ENCODE measurements around the gene ZCWPW2. TPM values are rescaled to one million over a fixed set of nuclear protein-coding genes. Genes with fewer than 3 reads are reported as not detected.

Gene ZCWPW2
- total and polyA plus RNA-seq, 4 donors: 1.1 to 1.6 (median 1.1) TPM

DNA sequence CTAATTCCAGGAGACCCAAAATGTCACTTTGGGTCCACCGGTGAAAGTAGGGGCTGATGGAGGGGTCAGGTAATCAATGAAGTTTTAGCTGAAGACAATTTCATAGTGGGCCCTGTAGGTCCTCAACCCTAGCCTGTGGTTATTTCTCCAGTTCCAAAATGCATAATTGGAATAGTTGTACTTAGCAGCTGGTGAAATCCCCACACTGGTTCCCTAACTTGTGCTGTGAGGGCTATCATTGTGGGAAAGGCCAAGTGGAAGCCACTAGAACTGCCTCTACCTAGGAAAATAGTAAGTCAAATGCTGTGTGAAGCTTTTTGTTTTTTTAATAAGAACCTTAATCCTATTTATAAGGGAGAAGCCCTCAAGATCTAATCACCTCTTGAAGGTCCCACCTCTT lies 193.8 kb downstream of the ZCWPW2 start:
- ATAC-seq (ENCODE audit: low FRiP score) (no peak), DNase-seq (no peak)
- Histone ChIP-seq H3K27ac (ENCODE audit: low read depth in 1 of 2, low read length in 2 of 2) (no peak overlapping the region), H3K27me3 (ENCODE audit: control insufficient read depth in 1 of 2, insufficient read depth in 2 of 2, low read length in 1 of 2) (no peaks in the 10 kb centered on the region), H3K9me3 (ENCODE audit: control insufficient read depth, low read length) (no peaks in the 10 kb centered on the region), H3K36me3 (ENCODE audit: control insufficient read depth in 1 of 2, insufficient read depth in 2 of 2, low read length in 1 of 2) (no peaks in the 10 kb centered on the region), H3K4me1 (ENCODE audit: control insufficient read depth in 1 of 2, insufficient read depth in 2 of 2, low read length in 2 of 2) (peaks cover 0 to 2% of the 10 kb centered on the region in 2 donors), H3K4me3 (ENCODE audit: low read length in 2 of 2) (no peak overlapping the region)
- intact Hi-C loops (cut with DNase I): no loop called here
- 0 to 58% methylated on average over 1 of the region's 1 CpG for WGBS, 2 donors

DNA sequence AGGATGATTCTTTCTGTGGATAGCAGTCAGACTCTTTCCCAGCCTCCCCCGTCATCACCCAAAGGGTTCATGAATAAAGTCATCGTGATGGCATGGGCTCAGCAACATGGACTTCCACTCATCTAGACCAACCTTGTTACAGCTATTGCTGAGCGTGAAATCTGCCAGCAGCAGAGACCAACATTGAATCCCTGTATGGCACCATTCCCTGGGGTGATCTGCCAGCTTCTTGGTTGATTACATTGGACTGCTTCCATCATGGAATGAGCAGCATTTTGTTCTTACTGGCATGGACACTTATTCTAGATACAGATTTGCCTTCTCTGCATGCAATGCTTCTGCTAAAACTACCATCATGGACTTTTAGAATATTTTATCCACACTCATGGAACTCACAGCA lies 195.7 kb downstream of the ZCWPW2 start:
- no peak overlapping the region for H3K4me3 ChIP-seq (ENCODE audit: low read length in 2 of 2)
- no peak overlapping the region for H3K27ac ChIP-seq (ENCODE audit: low read depth in 1 of 2, low read length in 2 of 2)
- peaks cover 1% of the 10 kb centered on the region for H3K9me3 ChIP-seq (ENCODE audit: control insufficient read depth, low read length)
- intact Hi-C loops (cut with DNase I): no loop called here
- no peaks in the 10 kb centered on the region for H3K27me3 ChIP-seq (ENCODE audit: control insufficient read depth in 1 of 2, insufficient read depth in 2 of 2, low read length in 1 of 2)
- peaks cover 0 to 2% of the 10 kb centered on the region in 2 donors for H3K4me1 ChIP-seq (ENCODE audit: control insufficient read depth in 1 of 2, insufficient read depth in 2 of 2, low read length in 2 of 2)
- 3 to 10% methylated on average over 3 of the region's 3 CpGs for WGBS, 2 donors
- no peaks in the 10 kb centered on the region for H3K36me3 ChIP-seq (ENCODE audit: control insufficient read depth in 1 of 2, insufficient read depth in 2 of 2, low read length in 1 of 2)
- DNase-seq (peak in 1 of 2 donors; percentile 52), ATAC-seq (ENCODE audit: low FRiP score) (no peak)

DNA sequence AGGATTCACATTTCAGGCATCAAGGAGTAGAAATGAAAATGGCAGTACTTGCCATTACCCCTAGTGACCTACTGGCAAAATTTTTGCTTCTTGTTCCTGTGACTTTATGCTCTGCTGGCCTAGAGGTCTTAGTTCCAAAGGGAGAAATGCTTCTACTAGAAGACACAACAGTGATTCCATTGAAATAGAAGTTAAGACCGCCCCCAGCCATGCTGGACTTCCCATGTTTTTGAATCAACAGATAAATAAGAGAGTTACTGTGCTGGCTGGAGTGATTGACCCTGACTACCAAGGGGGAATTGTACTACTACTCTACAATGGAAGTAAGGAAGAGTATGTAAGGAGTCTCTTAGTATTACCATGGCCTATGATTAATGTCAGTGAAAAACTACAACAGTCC lies 196.3 kb downstream of the ZCWPW2 start:
- intact Hi-C loops (cut with DNase I): no loop called here
- ATAC-seq (ENCODE audit: low FRiP score) (no peak), DNase-seq (no peak)
- Histone ChIP-seq H3K9me3 (ENCODE audit: control insufficient read depth, low read length) (peaks cover 1% of the 10 kb centered on the region), H3K27me3 (ENCODE audit: control insufficient read depth in 1 of 2, insufficient read depth in 2 of 2, low read length in 1 of 2) (no peaks in the 10 kb centered on the region), H3K36me3 (ENCODE audit: control insufficient read depth in 1 of 2, insufficient read depth in 2 of 2, low read length in 1 of 2) (no peaks in the 10 kb centered on the region), H3K4me1 (ENCODE audit: control insufficient read depth in 1 of 2, insufficient read depth in 2 of 2, low read length in 2 of 2) (peaks cover 0 to 2% of the 10 kb centered on the region in 2 donors), H3K27ac (ENCODE audit: low read depth in 1 of 2, low read length in 2 of 2) (no peak overlapping the region), H3K4me3 (ENCODE audit: low read length in 2 of 2) (no peak overlapping the region)
- 96 to 97% methylated on average over 1 of the region's 1 CpG for WGBS, 2 donors

DNA sequence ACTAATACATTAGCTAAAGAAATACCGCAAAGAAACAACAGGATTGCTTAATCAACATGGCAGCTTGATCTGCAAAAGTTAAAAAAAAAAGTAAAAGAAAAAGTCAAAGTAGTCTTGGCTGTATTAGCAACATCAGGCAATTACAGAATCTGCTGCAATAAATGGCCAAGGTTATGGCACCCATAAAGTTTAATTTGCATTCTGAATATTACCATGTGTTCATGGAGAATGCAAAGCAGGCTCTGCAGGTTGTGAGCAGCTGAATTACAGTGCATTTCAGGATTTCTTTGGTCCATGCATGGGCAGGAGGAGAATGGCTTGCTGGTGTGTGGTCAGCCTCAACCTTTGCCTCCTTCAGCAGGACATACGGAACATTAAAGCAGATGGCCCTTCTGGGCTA lies 199.2 kb downstream of the ZCWPW2 start:
- Histone ChIP-seq H3K4me3 (ENCODE audit: low read length in 2 of 2) (no peak overlapping the region), H3K27ac (ENCODE audit: low read depth in 1 of 2, low read length in 2 of 2) (no peak overlapping the region), H3K9me3 (ENCODE audit: control insufficient read depth, low read length) (peaks cover 1% of the 10 kb centered on the region), H3K36me3 (ENCODE audit: control insufficient read depth in 1 of 2, insufficient read depth in 2 of 2, low read length in 1 of 2) (no peaks in the 10 kb centered on the region), H3K4me1 (ENCODE audit: control insufficient read depth in 1 of 2, insufficient read depth in 2 of 2, low read length in 2 of 2) (peaks cover 0 to 2% of the 10 kb centered on the region in 2 donors), H3K27me3 (ENCODE audit: control insufficient read depth in 1 of 2, insufficient read depth in 2 of 2, low read length in 1 of 2) (no peaks in the 10 kb centered on the region)
- ATAC-seq (ENCODE audit: low FRiP score): no peak
- 96 to 97% methylated on average over 2 of the region's 2 CpGs for WGBS, 2 donors
- intact Hi-C loops (cut with DNase I): no loop called here
- DNase-seq: no peak

DNA sequence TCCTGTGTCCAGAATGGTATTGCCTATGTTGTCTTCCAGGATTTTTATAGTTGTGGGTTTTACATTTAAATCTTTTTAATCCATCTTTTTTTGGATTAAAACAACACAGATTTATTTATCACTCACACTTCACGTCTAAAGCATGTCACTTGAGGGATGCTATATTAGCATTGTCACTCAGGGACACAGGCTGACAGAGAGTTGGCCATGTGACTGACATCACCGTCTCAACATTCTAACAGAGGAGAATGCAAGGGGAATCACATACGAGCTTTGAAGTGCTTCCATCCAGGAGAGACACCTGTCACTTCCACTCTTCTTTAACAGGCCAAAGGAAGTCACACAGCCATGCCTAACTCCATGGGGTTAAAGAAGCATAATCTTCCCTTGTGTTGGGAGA lies 204.7 kb downstream of the ZCWPW2 start:
- intact Hi-C loops (cut with DNase I): no loop called here
- DNase-seq (no peak), ATAC-seq (ENCODE audit: low FRiP score) (no peak)
- Histone ChIP-seq H3K9me3 (ENCODE audit: control insufficient read depth, low read length) (peaks cover 1% of the 10 kb centered on the region), H3K27ac (ENCODE audit: low read depth in 1 of 2, low read length in 2 of 2) (no peak overlapping the region), H3K4me3 (ENCODE audit: low read length in 2 of 2) (no peak overlapping the region), H3K4me1 (ENCODE audit: control insufficient read depth in 1 of 2, insufficient read depth in 2 of 2, low read length in 2 of 2) (no peaks in the 10 kb centered on the region), H3K27me3 (ENCODE audit: control insufficient read depth in 1 of 2, insufficient read depth in 2 of 2, low read length in 1 of 2) (no peaks in the 10 kb centered on the region), H3K36me3 (ENCODE audit: control insufficient read depth in 1 of 2, insufficient read depth in 2 of 2, low read length in 1 of 2) (no peaks in the 10 kb centered on the region)
- 68 to 80% methylated on average over 3 of the region's 3 CpGs for WGBS, 2 donors

DNA sequence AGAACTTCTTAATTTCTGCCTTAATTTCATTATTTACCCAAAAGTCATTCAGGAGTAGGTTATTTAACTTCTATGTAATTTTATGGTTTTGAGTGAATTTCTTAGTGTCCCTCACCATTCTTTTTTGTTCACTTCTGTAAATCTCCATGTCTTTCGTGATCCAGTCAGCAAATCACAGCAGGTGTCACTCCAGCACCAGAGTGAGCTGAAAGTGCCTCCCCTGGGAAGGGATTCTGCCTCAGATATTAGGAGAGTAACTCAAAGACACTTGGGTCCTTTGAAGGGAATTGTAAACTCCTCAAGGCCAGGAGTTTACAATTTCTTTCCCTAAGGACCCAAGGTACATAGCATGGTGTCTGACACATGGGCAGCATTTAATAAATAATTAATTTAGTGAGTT lies 207.7 kb downstream of the ZCWPW2 start:
- DNase-seq (no peak), ATAC-seq (ENCODE audit: low FRiP score) (no peak)
- Histone ChIP-seq H3K9me3 (ENCODE audit: control insufficient read depth, low read length) (no peaks in the 10 kb centered on the region), H3K4me3 (ENCODE audit: low read length in 2 of 2) (no peak overlapping the region), H3K4me1 (ENCODE audit: control insufficient read depth in 1 of 2, insufficient read depth in 2 of 2, low read length in 2 of 2) (no peaks in the 10 kb centered on the region), H3K27me3 (ENCODE audit: control insufficient read depth in 1 of 2, insufficient read depth in 2 of 2, low read length in 1 of 2) (no peaks in the 10 kb centered on the region), H3K36me3 (ENCODE audit: control insufficient read depth in 1 of 2, insufficient read depth in 2 of 2, low read length in 1 of 2) (no peaks in the 10 kb centered on the region), H3K27ac (ENCODE audit: low read depth in 1 of 2, low read length in 2 of 2) (no peak overlapping the region)
- 91 to 94% methylated on average over 1 of the region's 1 CpG for WGBS, 2 donors
- intact Hi-C loops (cut with DNase I): no loop called here

DNA sequence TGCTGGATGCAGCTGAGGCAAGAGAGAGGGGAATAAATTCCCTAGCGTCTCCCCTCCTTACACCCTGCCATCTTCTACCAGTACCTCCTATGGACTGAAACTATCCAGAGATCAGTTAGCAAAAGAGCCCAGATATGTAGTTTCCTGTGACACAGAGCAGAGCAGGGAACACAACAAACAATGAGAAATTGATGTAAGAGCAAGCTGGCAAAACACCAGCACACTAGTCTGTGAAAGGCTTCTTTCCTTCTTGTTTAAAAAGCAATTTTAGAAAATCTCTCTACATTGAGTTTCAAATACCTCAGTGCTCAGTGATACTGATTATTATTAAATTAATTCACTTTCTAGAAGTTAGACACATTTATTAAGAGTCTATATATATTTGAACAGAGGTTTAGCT lies 215.7 kb downstream of the ZCWPW2 start:
- WGBS, 2 donors: 55 to 67% methylated on average over 1 of the region's 1 CpG
- intact Hi-C loops (cut with DNase I): no loop called here
- Histone ChIP-seq H3K27me3 (ENCODE audit: control insufficient read depth in 1 of 2, insufficient read depth in 2 of 2, low read length in 1 of 2) (no peaks in the 10 kb centered on the region), H3K27ac (ENCODE audit: low read depth in 1 of 2, low read length in 2 of 2) (no peak overlapping the region), H3K9me3 (ENCODE audit: control insufficient read depth, low read length) (peaks cover 2% of the 10 kb centered on the region), H3K36me3 (ENCODE audit: control insufficient read depth in 1 of 2, insufficient read depth in 2 of 2, low read length in 1 of 2) (no peaks in the 10 kb centered on the region), H3K4me3 (ENCODE audit: low read length in 2 of 2) (no peak overlapping the region), H3K4me1 (ENCODE audit: control insufficient read depth in 1 of 2, insufficient read depth in 2 of 2, low read length in 2 of 2) (no peaks in the 10 kb centered on the region)
- ATAC-seq (ENCODE audit: low FRiP score): no peak
- DNase-seq: no peak

DNA sequence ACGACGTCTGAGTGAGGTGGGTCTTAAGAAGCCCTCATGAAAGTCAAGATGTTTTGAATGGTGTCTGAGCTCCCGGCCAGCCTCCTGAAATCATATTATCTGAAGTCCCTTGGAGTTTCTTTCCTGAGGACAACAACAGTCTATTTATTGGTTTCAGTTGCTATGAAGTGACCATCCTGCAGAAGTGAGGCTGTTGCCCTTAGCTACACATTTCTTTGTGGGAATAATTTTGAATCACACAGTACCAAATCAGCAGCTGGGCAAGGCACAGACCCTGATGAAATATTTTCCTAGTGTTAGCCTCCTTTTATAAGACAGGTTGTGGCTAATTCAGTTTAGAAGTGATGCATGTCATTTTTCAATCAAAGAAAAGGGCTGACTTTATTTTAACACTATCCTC lies 220.8 kb downstream of the ZCWPW2 start:
- 91 to 92% methylated on average over 3 of the region's 3 CpGs for WGBS, 2 donors
- ATAC-seq (ENCODE audit: low FRiP score) (no peak), DNase-seq (no peak)
- Histone ChIP-seq H3K4me3 (ENCODE audit: low read length in 2 of 2) (no peak overlapping the region), H3K4me1 (ENCODE audit: control insufficient read depth in 1 of 2, insufficient read depth in 2 of 2, low read length in 2 of 2) (no peaks in the 10 kb centered on the region), H3K27me3 (ENCODE audit: control insufficient read depth in 1 of 2, insufficient read depth in 2 of 2, low read length in 1 of 2) (no peaks in the 10 kb centered on the region), H3K27ac (ENCODE audit: low read depth in 1 of 2, low read length in 2 of 2) (no peak overlapping the region), H3K36me3 (ENCODE audit: control insufficient read depth in 1 of 2, insufficient read depth in 2 of 2, low read length in 1 of 2) (no peaks in the 10 kb centered on the region), H3K9me3 (ENCODE audit: control insufficient read depth, low read length) (peaks cover 2% of the 10 kb centered on the region)
- intact Hi-C loops (cut with DNase I): no loop called here

DNA sequence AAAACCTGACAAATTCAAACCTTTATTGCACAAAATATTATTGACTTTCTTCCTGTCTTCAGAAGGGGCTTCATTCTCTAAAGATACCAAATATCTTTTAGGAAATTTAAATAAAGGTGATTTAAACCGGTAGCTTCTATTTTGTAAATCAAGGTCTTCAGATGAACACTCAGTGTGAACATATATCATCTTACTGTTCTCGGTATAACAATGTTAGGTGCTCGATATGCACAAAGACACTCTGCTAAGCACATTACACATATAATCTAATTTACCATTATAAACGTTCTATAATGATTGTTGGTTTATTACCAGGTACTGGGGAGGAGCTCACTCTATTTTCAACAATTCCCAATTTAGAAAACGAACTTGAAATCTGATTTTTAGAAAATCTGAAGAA lies 225.5 kb downstream of the ZCWPW2 start:
- H3K36me3 ChIP-seq (ENCODE audit: control insufficient read depth in 1 of 2, insufficient read depth in 2 of 2, low read length in 1 of 2): no peaks in the 10 kb centered on the region
- ATAC-seq (ENCODE audit: low FRiP score) (no peak), DNase-seq (no peak)
- no peak overlapping the region for H3K4me3 ChIP-seq (ENCODE audit: low read length in 2 of 2)
- no peak overlapping the region for H3K27ac ChIP-seq (ENCODE audit: low read depth in 1 of 2, low read length in 2 of 2)
- 90 to 91% methylated on average over 5 of the region's 5 CpGs for WGBS, 2 donors
- no peaks in the 10 kb centered on the region for H3K27me3 ChIP-seq (ENCODE audit: control insufficient read depth in 1 of 2, insufficient read depth in 2 of 2, low read length in 1 of 2)
- intact Hi-C loops (cut with DNase I): no loop called here
- H3K9me3 ChIP-seq (ENCODE audit: control insufficient read depth, low read length): no peaks in the 10 kb centered on the region
- H3K4me1 ChIP-seq (ENCODE audit: control insufficient read depth in 1 of 2, insufficient read depth in 2 of 2, low read length in 2 of 2): peaks cover 0 to 1% of the 10 kb centered on the region in 2 donors

Measured in aorta (tissue), 5 donors.